ENCODE data around the gene TIMM21. TPM values are rescaled to one million over a fixed set of nuclear protein-coding genes. Genes with fewer than 3 reads are reported as not detected.

The TIMM21 gene
- total RNA-seq, 1 experiment from 2014 or later = 46.0 TPM

DNA sequence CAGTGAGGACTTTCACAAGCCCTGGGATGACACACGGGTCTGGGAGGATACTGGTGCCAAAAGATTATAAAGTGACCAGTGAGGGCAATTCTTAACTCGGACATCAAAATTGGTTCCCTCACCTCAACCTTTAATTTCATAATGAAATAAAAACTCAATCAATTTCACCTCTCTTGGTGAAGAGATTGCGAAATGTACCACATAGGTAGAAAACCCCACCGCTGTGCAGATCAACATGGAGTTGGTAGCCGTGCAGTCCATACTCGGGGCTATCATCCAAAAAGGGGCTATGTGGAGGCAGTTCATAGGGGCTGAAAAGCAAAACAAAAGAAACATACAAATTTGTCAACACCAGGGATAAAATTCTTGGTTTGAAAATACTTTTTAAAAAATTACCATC, 25.1 kb upstream of the TIMM21 start:
- H2BK120ac ChIP-seq (ENCODE audit: low read depth, low read length, poor library complexity, severe bottlenecking) = no peak overlapping the region
- no peak overlapping the region for H3T11ph ChIP-seq (ENCODE audit: low read length)
- H3K79me2 ChIP-seq (ENCODE audit: insufficient read depth, low read length) = no peaks in the 10 kb centered on the region
- no peak overlapping the region for H3K27ac ChIP-seq (ENCODE audit: insufficient read length, low read depth, low read length)
- H3K27me3 ChIP-seq (ENCODE audit: insufficient read depth, low read length) = no peaks in the 10 kb centered on the region
- peaks cover 2% of the 10 kb centered on the region for H3K23me2 ChIP-seq (ENCODE audit: insufficient read length, low read depth, low read length, poor library complexity, severe bottlenecking)
- no peak overlapping the region for H3K23ac ChIP-seq (ENCODE audit: insufficient read length, low read depth, low read length)
- no peaks in the 10 kb centered on the region for H3K79me1 ChIP-seq (ENCODE audit: insufficient read depth, low read depth, low read length, poor library complexity, severe bottlenecking)
- H3K4ac ChIP-seq (ENCODE audit: low read depth, low read length) = no peak overlapping the region
- no peak overlapping the region for H2AK5ac ChIP-seq (ENCODE audit: insufficient read length, low read length)
- H3K36me3 Mint-ChIP-seq (ENCODE audit: insufficient read depth in 1 of 3, low read depth in 3 of 3) = no peaks in the 10 kb centered on the region
- no peak for DNase-seq
- no peak overlapping the region; a peak in 1 of 7 replicates for H3K27ac Mint-ChIP-seq
- no peak overlapping the region for H3K14ac ChIP-seq (ENCODE audit: insufficient read depth, low read length)
- no peak overlapping the region for H2BK20ac ChIP-seq (ENCODE audit: low read depth, low read length, poor library complexity, severe bottlenecking)
- H3K27me3 Mint-ChIP-seq (ENCODE audit: low read depth) = peaks cover 8% of the 10 kb centered on the region
- no peak overlapping the region for H2BK5ac ChIP-seq (ENCODE audit: insufficient read length, low read length)
- H2BK15ac ChIP-seq (ENCODE audit: low read depth, low read length) = no peak overlapping the region
- no peak overlapping the region for H3K9ac ChIP-seq (ENCODE audit: extremely low read depth, insufficient read length, low read length)
- no CpG with 5 or more reads among the region's 6 CpGs for WGBS (ENCODE audit: extremely low coverage, insufficient read length, low lambda C conversion rate)
- no peak overlapping the region for H4K8ac ChIP-seq (replicated peaks; ENCODE audit: insufficient read length, low read depth, low read length)
- H3K4me1 ChIP-seq (ENCODE audit: insufficient read depth, low read length) = no peaks in the 10 kb centered on the region; the same call in 1 of the 2 replicates
- TF ChIP-seq CTCF (conservative IDR thresholded peaks at IDR 0.05) = no peak
- no peak overlapping the region for H3K18ac ChIP-seq (ENCODE audit: insufficient read length, low read depth, low read length)
- no peak overlapping the region for H4K91ac ChIP-seq (ENCODE audit: insufficient read length, low read depth, low read length)
- H3K4me1 Mint-ChIP-seq = peaks cover 28 to 33% of the 10 kb centered on the region in 2 experiments
- H2AFZ ChIP-seq (ENCODE audit: low read length) = no peak overlapping the region
- no peak overlapping the region for H3K4me2 ChIP-seq (ENCODE audit: insufficient read depth, insufficient read length, low read length)
- no peaks in the 10 kb centered on the region for H3K9me3 Mint-ChIP-seq
- H3K9me3 ChIP-seq (ENCODE audit: control insufficient read depth, low read depth, low read length) = no peaks in the 10 kb centered on the region
- H3K56ac ChIP-seq (ENCODE audit: insufficient read length, low read depth, low read length) = no peak overlapping the region
- H4K5ac ChIP-seq (ENCODE audit: insufficient read length, low read depth, low read length) = no peak overlapping the region
- H4K20me1 ChIP-seq (ENCODE audit: control insufficient read depth, insufficient read depth, insufficient read length) = no peaks in the 10 kb centered on the region
- no peak overlapping the region for H2BK12ac ChIP-seq (ENCODE audit: insufficient read length, low read depth, low read length)
- H3K4me3 Mint-ChIP-seq = no peak overlapping the region
